Left ventricle myocardium inferior (tissue), 1 donor: ENCODE data around the gene IL1RL1. TPM values are rescaled to one million over a fixed set of nuclear protein-coding genes. Genes with fewer than 3 reads are reported as not detected.

Experiments used
- DNase-seq: peaks from one replicate; pipeline ENCODE4 v3.0.0-alpha.2; 2020
- H3K27ac ChIP-seq: fragments of 200-600 bp; replicated peaks from 2 replicates; pipeline ENCODE4 v1.8.0; 2021
- H3K27me3 ChIP-seq: fragments of 200-600 bp; 2 replicates; pipeline ENCODE4 v1.8.0; 2021; ENCODE audit warnings: low read depth
- H3K36me3 ChIP-seq: fragments of 200-600 bp; 2 replicates; pipeline ENCODE4 v1.8.0; 2021
- H3K4me1 ChIP-seq: fragments of 200-600 bp; 2 replicates; pipeline ENCODE4 v1.8.0; 2021
- H3K4me3 ChIP-seq: fragments of 200-600 bp; 2 replicates; pipeline ENCODE4 v1.8.0; 2021; ENCODE audit warnings: mild to moderate bottlenecking, moderate library complexity
- H3K9me3 ChIP-seq: fragments of 200-600 bp; replicated peaks from 2 replicates; pipeline ENCODE4 v1.8.0; 2021
- CTCF ChIP-seq: fragments of 200-600 bp; IDR thresholded peaks from 2 replicates; pipeline ENCODE4 v1.8.0; 2021; ENCODE audit warnings: antibody characterized with exemption, mild to moderate bottlenecking, borderline replicate concordance
- intact Hi-C: fragments of 100-400 bp; cut with micrococcal nuclease; formaldehyde crosslinking; loops from one replicate; pipeline ENCODE4 v1.11.0; 2022
- total RNA-seq: library from RNA; stranded (reverse); fragmentation: NEBNext Ultra II Directional; extraction: Animal tissue kit (Norgen Biotek cat#: 25700); gene quantifications from one replicate; pipeline ENCODE4 v1.2.1, GENCODE V29; 2021
- donor health status: DM: no; HTN: yes; CAD: no; lungs with severe emphysema.

The IL1RL1 gene
- total RNA-seq, 1 donor from 2014 or later = 1.1 TPM

GRCh38 chr2:102369866-102370265 lies 58.5 kb downstream of the IL1RL1 start:
- Histone ChIP-seq H3K36me3 (peaks cover 18% of the 10 kb centered on the region), H3K27me3 (no peaks in the 10 kb centered on the region), H3K4me3 (no peak overlapping the region), H3K27ac (no peak overlapping the region), H3K9me3 (peaks cover 25% of the 10 kb centered on the region), H3K4me1 (no peaks in the 10 kb centered on the region)
- intact Hi-C loops = no loop called here
- no peak for TF ChIP-seq CTCF
- DNase-seq = no peak

- TF ChIP-seq CTCF = no peak
- H3K27me3 ChIP-seq = no peaks in the 10 kb centered on the region
- no peak for DNase-seq
- H3K4me3 ChIP-seq = no peak overlapping the region
- intact Hi-C loops = no loop called here
- no peaks in the 10 kb centered on the region for H3K9me3 ChIP-seq
- no peak overlapping the region for H3K27ac ChIP-seq
- no peaks in the 10 kb centered on the region for H3K4me1 ChIP-seq
- no peaks in the 10 kb centered on the region for H3K36me3 ChIP-seq
Observed at GRCh38 chr2:102376052-102376591, 64.8 kb downstream of the IL1RL1 start.

- Histone ChIP-seq H3K4me3 (no peak overlapping the region), H3K36me3 (peaks cover 21% of the 10 kb centered on the region), H3K27me3 (no peaks in the 10 kb centered on the region), H3K27ac (no peak overlapping the region), H3K9me3 (peaks cover 41% of the 10 kb centered on the region), H3K4me1 (no peaks in the 10 kb centered on the region)
- no peak for DNase-seq
- TF ChIP-seq CTCF = no peak
- intact Hi-C loops = no loop called here
Observed at GRCh38 chr2:102383722-102384121, 72.4 kb downstream of the IL1RL1 start.

GRCh38 chr2:102385522-102385921 lies 74.2 kb downstream of the IL1RL1 start:
- no peak overlapping the region for H3K27ac ChIP-seq
- peaks cover 41% of the 10 kb centered on the region for H3K9me3 ChIP-seq
- peaks cover 21% of the 10 kb centered on the region for H3K36me3 ChIP-seq
- DNase-seq = no peak
- H3K27me3 ChIP-seq = no peaks in the 10 kb centered on the region
- no peaks in the 10 kb centered on the region for H3K4me1 ChIP-seq
- no peak overlapping the region for H3K4me3 ChIP-seq
- intact Hi-C loops = no loop called here
- TF ChIP-seq CTCF = no peak

GRCh38 chr2:102386004-102386403 lies 74.6 kb downstream of the IL1RL1 start:
- Histone ChIP-seq H3K27me3 (no peaks in the 10 kb centered on the region), H3K9me3 (peaks cover 41% of the 10 kb centered on the region), H3K4me3 (no peak overlapping the region), H3K27ac (no peak overlapping the region), H3K4me1 (no peaks in the 10 kb centered on the region), H3K36me3 (peaks cover 21% of the 10 kb centered on the region)
- TF ChIP-seq CTCF = no peak
- intact Hi-C loops = no loop called here
- no peak for DNase-seq
